LNCAP (cell line): ENCODE data around the gene C20orf141.

Experiments used
- CTCF ChIP-seq: fragments of 450-650 bp; IDR thresholded peaks from 2 replicates; pipeline ENCODE4 v1.5.1; 2017; ENCODE audit warnings: mild to moderate bottlenecking

The C20orf141 gene

GRCh38 chr20:2840138-2840966 lies 25.6 kb downstream of the C20orf141 start, which contains the start of the genes PCED1A and VPS16:
PCED1A (minus strand) TSS chr20:2840655; CDS start chr20:2839912, 743 bp downstream.
VPS16 (plus strand) TSS chr20:2840745; CDS start chr20:2840775, 30 bp downstream.
- TF ChIP-seq CTCF = no peak

GRCh38 chr20:2840967-2841531 lies 26.3 kb downstream of the C20orf141 start:
- no peak for TF ChIP-seq CTCF

- TF ChIP-seq CTCF = no peak
Observed at GRCh38 chr20:2845607-2846006, 30.8 kb downstream of the C20orf141 start.

- no peak for TF ChIP-seq CTCF
Observed at GRCh38 chr20:2846698-2847097, 31.9 kb downstream of the C20orf141 start.

- TF ChIP-seq CTCF = no peak
Observed at GRCh38 chr20:2847802-2848201, 33.0 kb downstream of the C20orf141 start.

GRCh38 chr20:2849529-2849928 lies 34.7 kb downstream of the C20orf141 start:
- no peak for TF ChIP-seq CTCF

- no peak for TF ChIP-seq CTCF
Observed at GRCh38 chr20:2851086-2851485, 36.3 kb downstream of the C20orf141 start.
